Breast epithelium (tissue), 3 donors: Measurements from ENCODE around the gene PARVB.

Experiments
- CTCF ChIP-seq, 3 donors: fragments of 450-650 bp; IDR thresholded peaks; one replicate each; pipeline ENCODE4 v1.5.1; 2016 to 2017; ENCODE audit warnings: antibody characterized with exemption in 3 of 3, mild to moderate bottlenecking in 3 of 3, moderate library complexity in 3 of 3
- POLR2A ChIP-seq: fragments of 450-650 bp; IDR thresholded peaks from one replicate; pipeline ENCODE4 v1.6.1; 2016; ENCODE audit warnings: antibody characterized with exemption, mild to moderate bottlenecking, moderate library complexity
- POLR2AphosphoS5 ChIP-seq, 3 donors: sonication (generic); formaldehyde crosslinking; IDR thresholded peaks; one replicate each; pipeline ENCODE4 v1.6.1; 2017; ENCODE audit warnings: antibody characterized with exemption in 3 of 3

GRCh38 chr22:44020981-44021380 lies 3.1 kb upstream of the PARVB start:
- TF ChIP-seq CTCF (IDR thresholded peaks at IDR 0.05) (no peak), POLR2A (no peak), POLR2AphosphoS5 (IDR thresholded peaks at IDR 0.05) (no peak)
